HG03045 (cell line): ENCODE data around the gene B3GNT7.
"Not testable (repeated sequence)": the region's sequence is repeated elsewhere in the genome, so short reads cannot be mapped to it uniquely, and the experiment has no call there.

Experiments used
- ATAC-seq: cut with Tn5 transposase; IDR thresholded peaks from one replicate; pipeline ENCODE4 v1.9.1; 2021; ENCODE audit warnings: mild to moderate bottlenecking, moderate library complexity; ENCODE audit not compliant: unreplicated experiment

Gene B3GNT7

DNA sequence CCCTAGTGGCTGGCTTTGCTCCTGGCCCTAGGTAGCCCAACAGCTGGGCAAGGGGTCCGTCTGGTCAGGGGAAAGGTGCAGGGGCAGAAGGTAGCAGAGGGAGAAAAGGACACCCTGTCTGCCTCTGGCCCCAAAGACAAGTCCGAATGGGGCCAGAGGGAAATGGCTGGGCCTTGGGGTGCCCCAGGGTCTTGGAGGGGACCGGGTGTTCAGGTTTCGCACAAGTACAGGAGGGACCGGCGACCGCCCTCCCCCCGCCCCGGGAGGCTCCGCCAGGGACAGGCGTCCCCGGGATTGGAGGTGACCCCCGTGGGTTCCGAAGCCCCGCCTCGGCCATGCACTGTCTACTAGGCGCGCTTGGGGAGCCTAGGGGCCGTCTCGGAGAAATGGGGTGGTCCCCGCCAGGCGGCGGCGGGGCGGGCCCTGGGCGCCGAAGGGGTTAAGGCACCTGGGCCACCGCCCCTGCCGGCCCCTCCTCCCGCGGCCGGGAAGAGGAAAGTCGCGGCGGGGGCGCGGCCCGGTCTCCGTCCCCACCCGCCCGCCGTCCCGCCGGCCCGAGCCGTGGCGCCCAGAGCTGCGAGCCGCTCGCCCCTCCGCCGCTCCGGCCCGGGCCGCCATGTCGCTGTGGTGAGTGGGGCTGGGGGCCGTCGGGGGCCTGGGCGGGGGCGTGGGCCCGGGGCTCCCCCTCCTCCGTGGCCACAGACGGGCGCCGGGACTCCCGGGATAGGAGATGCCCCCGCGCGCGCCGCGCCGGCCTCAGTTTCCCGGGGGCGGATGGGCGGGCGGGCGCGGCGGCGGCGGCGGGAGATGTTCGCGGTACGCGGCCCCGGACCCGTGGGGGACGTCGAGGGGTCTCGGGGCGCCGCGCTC, at the start of gene B3GNT7:
Gene B3GNT7 (plus strand): TSS at position 523 of the 870 bp plus-strand sequence. CDS start 94 bp downstream, at position 617.
- no peak for ATAC-seq

DNA sequence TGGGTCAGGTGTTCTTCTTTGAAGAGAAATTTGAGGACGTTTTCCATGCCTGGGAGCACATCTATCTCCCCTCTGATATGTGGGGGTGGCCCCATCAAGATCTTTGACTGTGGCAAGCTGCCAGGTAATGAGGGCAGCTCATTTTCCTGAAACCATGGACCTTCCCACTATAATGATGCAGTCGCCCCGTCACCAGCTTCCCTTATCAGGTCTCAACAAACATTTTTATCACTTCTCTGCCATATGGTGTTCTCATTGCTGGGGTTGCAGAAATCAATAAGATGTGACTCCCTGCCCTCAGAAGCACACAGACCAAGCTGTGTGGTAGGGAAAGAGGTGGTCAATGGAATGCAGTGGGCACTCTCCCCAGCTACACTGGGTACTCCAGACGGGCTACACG, 48.4 kb upstream of the B3GNT7 start:
- no peak for ATAC-seq

DNA sequence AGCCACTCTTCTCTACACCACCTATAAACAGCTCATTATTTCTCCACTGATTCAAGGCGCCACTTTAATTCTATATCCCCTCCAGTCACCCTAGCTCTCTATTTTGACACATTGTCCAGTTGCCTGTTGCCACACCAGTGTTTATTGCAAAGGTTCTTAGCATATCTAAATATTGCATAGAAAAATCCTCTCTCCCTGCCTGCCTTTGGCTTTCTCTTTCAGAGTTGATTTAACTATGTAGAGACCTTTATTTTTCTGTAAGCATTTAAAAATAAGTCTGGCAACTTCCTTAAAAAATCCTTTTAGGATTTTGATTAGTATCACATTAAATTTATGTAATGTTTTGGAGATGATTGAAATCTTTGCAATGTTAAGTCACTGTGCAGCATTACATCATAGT, 47.9 kb upstream of the B3GNT7 start:
- no peak for ATAC-seq

GRCh38 chr2:231348173-231348572, 47.3 kb upstream of the B3GNT7 start:
- no peak for ATAC-seq

DNA sequence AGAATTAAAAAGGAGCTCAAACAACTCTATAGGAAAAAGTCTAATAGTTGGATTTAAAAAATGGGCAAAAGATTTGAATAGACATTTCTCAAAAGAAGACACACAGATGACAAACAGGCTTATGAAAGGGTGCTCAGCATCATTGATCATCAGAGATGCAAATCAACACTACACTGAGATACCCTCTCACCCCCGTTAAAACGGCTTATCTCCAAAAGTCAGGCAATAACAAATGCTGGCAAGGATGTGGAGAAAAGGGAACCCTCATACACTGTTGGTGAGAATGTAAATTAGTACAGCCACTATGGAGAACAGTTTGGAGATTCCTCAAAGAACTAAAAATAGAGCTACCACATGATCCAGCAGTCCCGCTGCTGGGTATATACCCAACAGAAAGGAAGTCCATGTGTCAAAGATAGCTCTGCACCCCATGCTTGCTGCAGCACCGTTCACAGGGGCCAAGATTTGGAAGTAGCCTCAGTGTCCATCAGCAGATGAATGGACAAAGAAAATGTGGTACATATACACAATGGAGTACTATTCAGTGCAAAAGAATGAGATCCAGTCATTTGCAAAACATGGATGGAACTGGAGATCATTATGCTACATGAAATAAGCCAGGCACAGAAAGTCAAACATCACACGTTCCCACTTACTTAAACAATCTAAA, 46.7 kb upstream of the B3GNT7 start:
- ATAC-seq = no peak

- ATAC-seq = not testable (repeated sequence)
Observed at GRCh38 chr2:231349374-231349735, 46.2 kb upstream of the B3GNT7 start.

DNA sequence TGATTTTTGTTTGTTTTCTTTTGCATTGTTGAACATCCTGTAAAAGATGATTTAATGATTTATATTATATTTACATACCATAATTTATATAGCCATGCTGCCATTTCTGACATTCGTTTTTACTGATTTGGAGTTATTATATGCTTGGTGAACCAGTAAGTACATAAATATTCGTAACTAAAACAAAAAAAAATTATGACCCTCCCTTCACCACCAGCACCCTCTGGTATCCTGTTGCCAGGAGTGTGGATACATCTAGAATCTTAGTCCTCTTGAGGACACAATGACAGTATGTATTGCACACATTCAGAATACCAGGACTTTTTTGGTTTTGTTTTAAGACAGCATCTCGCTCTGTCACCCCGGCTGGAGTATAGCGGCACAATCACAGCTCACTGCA, 43.9 kb upstream of the B3GNT7 start:
- no peak for ATAC-seq

- no peak for ATAC-seq
Observed at GRCh38 chr2:231353469-231353868, 42.0 kb upstream of the B3GNT7 start.

- ATAC-seq = no peak
Observed at GRCh38 chr2:231355508-231356465, 39.7 kb upstream of the B3GNT7 start.

- no peak for ATAC-seq
Observed at GRCh38 chr2:231356466-231356844, 39.1 kb upstream of the B3GNT7 start.

- no peak for ATAC-seq
Observed at GRCh38 chr2:231357048-231357447, 38.5 kb upstream of the B3GNT7 start.

DNA sequence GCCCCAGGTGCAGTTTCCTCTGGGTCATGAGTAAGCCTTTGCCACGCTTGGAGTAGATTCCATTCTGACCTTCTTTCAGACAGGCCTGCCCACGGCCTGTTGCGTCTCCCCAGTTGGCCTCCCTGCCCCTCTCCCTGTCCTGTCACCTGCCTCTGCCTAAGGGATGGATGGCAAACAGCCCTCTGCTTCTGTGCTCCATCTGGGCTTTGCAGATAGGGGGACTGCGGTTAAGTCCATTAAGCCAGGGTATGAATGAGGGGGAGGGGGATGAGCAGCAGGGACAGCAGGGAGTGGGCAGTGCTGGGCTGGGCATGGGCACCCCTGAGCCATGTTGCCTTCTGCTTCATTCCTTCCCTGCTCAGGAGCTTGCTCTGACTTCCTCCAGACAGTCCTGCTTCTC, 37.6 kb upstream of the B3GNT7 start:
- no peak for ATAC-seq

GRCh38 chr2:231359441-231359840, 36.1 kb upstream of the B3GNT7 start:
- no peak for ATAC-seq

GRCh38 chr2:231359948-231360347, 35.6 kb upstream of the B3GNT7 start:
- no peak for ATAC-seq

DNA sequence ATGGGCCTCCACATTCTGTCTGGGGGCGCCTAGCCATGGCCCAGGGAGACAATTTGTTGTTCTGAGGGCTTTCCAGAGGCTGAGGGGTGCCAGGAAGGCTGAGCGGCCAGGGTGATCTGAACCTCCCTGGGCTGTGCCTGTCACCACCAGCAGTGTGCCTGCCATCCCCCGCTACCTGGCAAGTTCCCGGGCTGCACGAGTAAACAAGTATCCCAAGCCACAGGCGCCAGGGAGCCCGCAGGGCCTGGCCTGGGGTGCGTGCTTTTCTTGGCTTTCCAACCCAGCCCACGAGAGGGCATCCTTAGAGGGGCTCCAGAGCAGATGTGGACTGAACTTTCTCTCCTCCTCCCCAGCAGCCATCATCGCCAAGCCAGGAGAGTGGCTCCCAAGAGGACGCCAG, 35.1 kb upstream of the B3GNT7 start:
- no peak for ATAC-seq

- no peak for ATAC-seq
Observed at GRCh38 chr2:231360881-231361371, 34.6 kb upstream of the B3GNT7 start.

DNA sequence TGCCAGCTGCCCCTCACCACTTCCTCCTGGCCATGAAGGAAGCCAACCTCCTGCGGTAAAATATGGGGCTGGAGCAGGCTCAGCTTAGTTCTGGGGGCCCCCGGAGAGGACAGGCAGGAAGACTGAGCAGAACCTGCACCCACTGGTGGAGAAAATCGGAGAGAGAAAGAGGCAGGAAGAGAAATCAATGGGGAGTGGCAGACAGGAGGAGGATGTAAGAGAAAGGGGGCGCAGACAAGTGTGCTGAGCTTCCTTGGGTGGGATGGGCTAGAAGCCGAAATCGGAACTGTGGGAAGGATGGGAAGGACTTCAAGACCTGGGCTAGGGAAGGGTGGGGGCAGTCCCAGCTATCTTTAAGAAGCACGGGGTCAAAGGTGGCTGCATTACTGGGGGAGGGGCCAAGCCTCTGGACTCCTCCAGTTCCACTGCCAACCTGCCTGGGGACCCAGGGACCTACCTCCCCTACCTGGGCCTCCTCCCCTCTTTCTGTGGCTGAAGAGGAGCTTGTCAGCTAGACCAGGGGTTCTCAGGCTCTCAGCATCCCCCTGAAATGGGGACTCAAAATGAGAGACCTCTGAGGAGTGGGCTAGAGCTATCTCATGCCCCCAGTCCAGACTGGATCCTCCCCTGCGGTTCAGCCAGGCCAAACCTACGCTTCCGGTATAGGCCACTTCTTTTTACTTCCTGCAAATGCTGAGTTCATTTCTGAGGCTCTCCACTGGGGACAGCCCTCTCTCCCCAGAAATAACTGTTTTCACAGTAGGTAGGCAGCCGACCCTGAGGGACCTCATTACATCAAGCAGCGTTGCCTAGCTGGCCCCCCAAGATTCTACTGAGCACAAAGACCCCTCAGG, 33.6 kb upstream of the B3GNT7 start:
- no peak for ATAC-seq

- no peak for ATAC-seq
Observed at GRCh38 chr2:231362555-231363184, 32.8 kb upstream of the B3GNT7 start.

DNA sequence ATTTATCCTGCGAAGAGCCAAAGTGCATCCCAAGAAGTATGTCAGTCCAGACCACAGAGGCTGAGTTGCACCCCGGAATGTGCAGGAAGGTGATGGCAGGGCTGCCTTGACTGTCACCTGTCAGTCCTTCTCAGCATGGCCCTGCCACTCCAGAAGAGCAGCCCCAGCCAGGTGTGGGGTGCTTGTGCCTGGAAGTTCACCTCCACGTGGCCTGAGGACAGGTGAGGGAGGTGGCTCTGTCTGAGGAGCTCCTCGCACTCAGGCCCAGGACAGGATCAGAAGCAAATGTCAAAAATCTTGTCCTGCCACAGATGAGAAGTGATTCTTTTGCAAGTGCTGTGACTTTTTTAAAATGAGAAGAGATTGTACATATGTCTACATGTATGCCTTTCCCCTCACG, 31.4 kb upstream of the B3GNT7 start:
- no peak for ATAC-seq
